Dendritic cell treated with granulocyte-macrophage colony-stimulating factor and Interleukin-4, amounts not matched to agents 40 ng/mL and 50 ng/mL, for 4 days (primary cell): ENCODE results near the gene LCE2C.
"Not testable (repeated sequence)": the region's sequence is repeated elsewhere in the genome, so short reads cannot be mapped to it uniquely, and the experiment has no call there.

ENCODE experiments used
- H3K27ac Mint-ChIP-seq: one replicate; pipeline ENCODE4 v1.8.0; 2022; ENCODE audit warnings: mild to moderate bottlenecking, mixed read lengths
- H3K27me3 Mint-ChIP-seq: one replicate; pipeline ENCODE4 v1.8.0; 2022; ENCODE audit warnings: mild to moderate bottlenecking, mixed read lengths
- H3K36me3 Mint-ChIP-seq: one replicate; pipeline ENCODE4 v1.8.0; 2022; ENCODE audit warnings: low read depth, mixed read lengths
- H3K4me1 Mint-ChIP-seq: one replicate; pipeline ENCODE4 v1.8.0; 2022; ENCODE audit warnings: low read depth, mixed read lengths
- H3K4me3 Mint-ChIP-seq: one replicate; pipeline ENCODE4 v1.8.0; 2022; ENCODE audit warnings: mild to moderate bottlenecking, moderate library complexity, mixed read lengths
- H3K9me3 Mint-ChIP-seq: one replicate; pipeline ENCODE4 v1.8.0; 2022; ENCODE audit warnings: mixed read lengths
- intact Hi-C: fragments of 100-400 bp; cut with micrococcal nuclease; formaldehyde crosslinking; loops from one replicate; pipeline ENCODE4 v1.15.0; 2022

Gene LCE2C, protein sequence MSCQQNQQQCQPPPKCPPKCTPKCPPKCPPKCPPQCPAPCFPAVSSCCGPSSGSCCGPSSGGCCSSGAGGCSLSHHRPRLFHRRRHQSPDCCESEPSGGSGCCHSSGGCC

DNA sequence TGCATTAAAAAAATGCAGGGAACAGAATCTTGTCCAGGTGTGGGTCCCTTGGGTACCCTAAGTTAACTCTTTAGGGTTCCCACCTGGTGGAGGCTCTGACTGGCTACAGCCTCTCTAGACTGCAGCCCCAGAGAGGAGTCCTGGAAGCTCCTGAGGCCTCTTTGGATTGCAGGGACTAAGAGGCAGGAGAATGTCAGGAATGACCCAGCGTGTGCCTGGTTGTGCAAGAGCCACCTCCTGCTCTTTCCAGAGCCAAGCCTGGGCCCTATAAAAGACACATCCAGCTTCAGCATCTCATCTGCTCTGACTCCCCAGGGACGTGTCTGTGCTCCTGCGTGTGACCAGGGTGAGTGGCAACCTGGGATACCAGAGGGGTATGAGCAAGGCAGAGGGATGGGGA, at the start of gene LCE2C:
Gene LCE2C (plus strand): TSS at position 297 of the 400 bp plus-strand sequence. CDS start 737 bp downstream, outside the sequence.
- H3K36me3 Mint-ChIP-seq, H3K27ac Mint-ChIP-seq, H3K9me3 Mint-ChIP-seq, H3K4me1 Mint-ChIP-seq, intact Hi-C loops, H3K4me3 Mint-ChIP-seq, H3K27me3 Mint-ChIP-seq: not testable (repeated sequence)

DNA sequence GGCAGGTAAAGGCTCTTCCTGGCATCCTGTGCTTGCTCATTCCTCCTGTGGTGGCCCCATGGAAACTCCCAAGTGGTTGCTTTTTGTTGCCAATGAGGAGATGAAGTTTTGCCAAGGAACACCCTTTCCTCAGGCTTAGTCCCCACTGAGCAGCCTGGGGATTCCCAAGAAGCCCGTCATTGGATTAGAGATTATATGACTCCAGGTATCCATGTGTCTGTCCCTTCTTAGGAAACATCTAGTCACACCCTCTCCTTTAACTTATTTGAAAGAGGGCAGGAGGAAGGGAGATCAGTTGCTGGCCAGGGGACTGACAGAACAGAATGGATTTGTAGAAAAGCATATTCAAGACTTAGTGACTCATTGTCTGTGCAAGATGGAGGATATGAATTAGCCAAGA, 48.3 kb upstream of the LCE2C start:
- intact Hi-C loops = no loop called here

DNA sequence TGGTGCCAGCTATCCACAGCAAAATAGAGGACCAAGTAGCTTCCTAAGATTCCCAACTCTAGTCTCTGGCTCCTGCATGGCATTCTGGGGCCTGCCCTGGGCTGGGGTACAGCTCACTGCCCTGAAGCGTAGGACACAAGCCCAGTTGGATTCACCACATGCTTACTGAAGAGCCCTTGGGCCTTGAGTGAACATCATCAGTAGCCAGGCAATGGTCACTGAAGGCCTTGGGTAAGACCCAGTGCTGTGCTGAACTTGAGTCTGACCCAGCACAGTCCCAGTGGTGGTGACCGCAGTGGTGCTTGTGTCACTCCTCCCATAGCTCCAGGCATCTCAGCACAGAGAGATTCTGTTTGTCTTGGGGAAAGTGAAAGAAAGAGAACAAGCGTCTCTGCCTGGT, 44.5 kb upstream of the LCE2C start:
- Mint-ChIP-seq H3K36me3 (no peaks in the 10 kb centered on the region), H3K27me3 (peaks cover 2% of the 10 kb centered on the region), H3K4me1 (no peaks in the 10 kb centered on the region), H3K4me3 (no peak overlapping the region), H3K9me3 (no peaks in the 10 kb centered on the region), H3K27ac (no peak overlapping the region)
- intact Hi-C loops = no loop called here

More for the DNA sequence above, 48.3 kb upstream of the LCE2C start:
- Mint-ChIP-seq H3K4me3 (no peak overlapping the region), H3K27me3 (peaks cover 17% of the 10 kb centered on the region), H3K4me1 (peaks cover 7% of the 10 kb centered on the region), H3K27ac (no peak overlapping the region), H3K9me3 (no peaks in the 10 kb centered on the region), H3K36me3 (no peaks in the 10 kb centered on the region)

DNA sequence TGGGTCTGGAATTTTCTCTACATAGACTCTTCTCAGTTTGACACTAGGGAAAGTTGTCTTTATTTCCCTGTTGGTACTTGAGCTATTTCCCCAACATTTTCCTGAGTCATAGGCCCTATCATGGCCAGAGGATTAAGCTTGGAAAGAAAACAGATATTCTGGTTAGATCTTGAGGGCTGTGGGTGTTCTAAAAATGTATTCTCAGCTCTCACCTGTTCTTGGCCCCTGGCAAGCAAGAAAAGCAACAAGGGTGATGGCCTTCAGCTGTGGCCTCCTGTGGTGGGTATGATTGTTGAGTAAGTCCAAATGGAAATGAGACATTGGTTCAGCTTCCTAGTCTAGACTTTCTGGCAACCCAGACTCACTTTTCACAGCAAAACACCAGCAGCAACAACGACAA, 34.7 kb upstream of the LCE2C start:
- no peaks in the 10 kb centered on the region for H3K9me3 Mint-ChIP-seq
- H3K4me3 Mint-ChIP-seq = no peak overlapping the region
- H3K27ac Mint-ChIP-seq = no peak overlapping the region
- H3K27me3 Mint-ChIP-seq = peaks cover 9% of the 10 kb centered on the region
- H3K36me3 Mint-ChIP-seq = no peaks in the 10 kb centered on the region
- H3K4me1 Mint-ChIP-seq = no peaks in the 10 kb centered on the region
- intact Hi-C loops = no loop called here

DNA sequence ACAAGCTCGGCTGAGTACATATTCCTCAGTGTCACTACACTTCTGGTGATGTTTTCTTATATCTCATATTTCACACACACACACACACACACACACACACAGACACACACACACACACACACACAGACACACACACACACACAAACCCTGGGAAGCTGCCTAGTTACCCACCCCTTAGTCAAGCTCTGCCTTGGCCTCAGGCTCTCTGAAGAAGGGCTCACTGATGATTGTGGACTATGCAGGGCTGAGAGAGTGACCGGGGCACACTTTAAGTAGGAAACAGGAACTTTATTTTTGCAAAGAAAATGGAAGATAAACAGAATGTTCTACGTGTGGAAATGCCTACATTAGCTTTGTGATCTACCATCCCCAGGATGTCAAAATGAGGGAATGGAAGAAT, 31.1 kb upstream of the LCE2C start:
- intact Hi-C loops = no loop called here
- no peaks in the 10 kb centered on the region for H3K9me3 Mint-ChIP-seq
- H3K36me3 Mint-ChIP-seq = no peaks in the 10 kb centered on the region
- H3K4me3 Mint-ChIP-seq = no peak overlapping the region
- H3K27ac Mint-ChIP-seq = no peak overlapping the region
- peaks cover 5% of the 10 kb centered on the region for H3K27me3 Mint-ChIP-seq
- no peaks in the 10 kb centered on the region for H3K4me1 Mint-ChIP-seq

DNA sequence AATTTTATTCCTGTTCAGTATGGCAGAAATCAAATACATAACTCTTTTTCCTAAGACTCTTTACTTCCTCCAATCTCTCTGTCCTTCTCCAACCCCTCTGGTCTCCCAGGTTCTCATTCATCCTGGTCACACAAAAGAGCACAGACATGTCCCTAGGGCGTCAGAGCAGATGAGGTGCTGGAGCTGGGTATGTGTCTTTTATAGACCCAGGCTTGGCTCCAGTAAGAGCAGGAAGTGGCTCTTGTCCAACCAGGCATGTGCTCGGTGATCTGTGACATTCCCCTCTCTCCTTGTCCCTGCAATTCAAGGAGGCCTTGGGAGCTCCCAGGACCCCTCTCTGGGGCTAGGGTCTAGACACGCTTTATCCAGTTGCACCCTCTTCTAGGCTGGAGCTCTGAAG, 29.9 kb upstream of the LCE2C start:
- Mint-ChIP-seq H3K4me3 (no peak overlapping the region), H3K4me1 (no peaks in the 10 kb centered on the region), H3K27ac (no peak overlapping the region), H3K9me3 (no peaks in the 10 kb centered on the region), H3K27me3 (peaks cover 6% of the 10 kb centered on the region), H3K36me3 (no peaks in the 10 kb centered on the region)
- intact Hi-C loops = no loop called here

DNA sequence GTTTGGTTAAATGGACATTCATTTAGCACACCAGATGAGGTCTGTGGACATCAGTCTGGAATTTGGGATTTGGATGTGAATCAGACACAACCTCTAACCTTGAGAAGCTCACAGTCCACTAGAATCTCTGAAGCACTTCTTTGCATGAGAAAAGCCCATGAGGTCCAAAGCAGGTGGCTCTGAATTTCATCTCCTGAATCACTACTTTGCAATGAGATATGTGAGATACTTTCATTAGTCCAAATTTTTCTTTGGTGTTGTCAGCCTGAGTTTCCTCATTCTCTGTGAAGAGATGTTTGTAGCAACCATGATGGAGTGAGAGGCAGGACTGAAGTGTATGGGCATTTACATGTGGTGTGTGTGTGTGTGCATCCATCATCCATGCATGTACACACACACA, 28.4 kb upstream of the LCE2C start:
- no peaks in the 10 kb centered on the region for H3K9me3 Mint-ChIP-seq
- H3K4me1 Mint-ChIP-seq = no peaks in the 10 kb centered on the region
- H3K27me3 Mint-ChIP-seq = peaks cover 8% of the 10 kb centered on the region
- no peak overlapping the region for H3K4me3 Mint-ChIP-seq
- intact Hi-C loops = no loop called here
- H3K36me3 Mint-ChIP-seq = no peaks in the 10 kb centered on the region
- H3K27ac Mint-ChIP-seq = no peak overlapping the region

DNA sequence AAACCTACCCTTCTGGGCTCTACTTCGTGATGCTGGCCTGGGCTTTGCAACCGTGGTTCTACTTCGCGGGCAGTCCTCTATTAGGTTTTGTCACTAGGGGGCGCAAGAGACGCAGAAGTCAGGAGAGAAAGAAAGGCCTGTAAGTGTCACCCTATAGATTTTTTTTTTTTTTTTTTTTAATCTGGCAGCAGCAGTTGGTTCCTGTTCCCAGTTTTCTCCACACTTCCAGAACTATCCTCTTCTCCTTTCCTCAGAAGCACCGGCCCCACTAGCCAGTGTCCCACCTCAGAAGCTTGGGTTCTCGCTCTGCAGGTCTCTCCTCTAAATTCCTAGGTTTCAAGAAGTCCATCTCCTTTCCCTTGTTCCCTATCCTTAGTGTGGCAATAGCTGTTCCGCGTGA, 21.0 kb upstream of the LCE2C start:
- H3K4me1 Mint-ChIP-seq = peaks cover 8% of the 10 kb centered on the region
- H3K9me3 Mint-ChIP-seq = no peaks in the 10 kb centered on the region
- H3K27me3 Mint-ChIP-seq = peaks cover 15% of the 10 kb centered on the region
- H3K4me3 Mint-ChIP-seq = no peak overlapping the region
- H3K27ac Mint-ChIP-seq = no peak overlapping the region
- intact Hi-C loops = loop anchor here (10.0 kb wide), 1 partner anchor 571 kb away; no protein-coding TSS in a partner anchor
- H3K36me3 Mint-ChIP-seq = no peaks in the 10 kb centered on the region

DNA sequence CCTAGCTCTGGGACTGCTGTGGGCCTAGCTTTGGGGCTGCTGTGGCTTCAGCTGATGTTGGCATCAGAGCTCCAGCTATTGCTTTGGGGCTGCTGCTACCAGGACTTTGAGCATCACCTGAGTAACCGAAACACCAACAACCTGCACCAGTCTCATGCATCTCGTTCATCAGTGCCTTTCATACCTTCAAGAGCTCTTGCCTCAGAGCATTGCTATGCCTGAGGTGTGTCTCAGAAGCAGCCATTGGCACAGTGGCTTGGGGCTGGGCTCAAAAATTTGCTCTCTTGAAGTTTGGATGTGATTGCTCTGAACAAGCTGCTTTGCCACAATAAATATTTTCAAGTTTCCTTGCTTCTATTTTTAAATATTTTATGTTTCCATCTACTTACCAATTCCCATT, 18.6 kb upstream of the LCE2C start:
- Mint-ChIP-seq H3K27ac (no peak overlapping the region), H3K27me3 (peaks cover 12% of the 10 kb centered on the region), H3K9me3 (no peaks in the 10 kb centered on the region), H3K4me1 (peaks cover 8% of the 10 kb centered on the region), H3K36me3 (no peaks in the 10 kb centered on the region), H3K4me3 (no peak overlapping the region)
- intact Hi-C loops = loop anchor here (10.0 kb wide), 1 partner anchor 568 kb away; no protein-coding TSS in a partner anchor

DNA sequence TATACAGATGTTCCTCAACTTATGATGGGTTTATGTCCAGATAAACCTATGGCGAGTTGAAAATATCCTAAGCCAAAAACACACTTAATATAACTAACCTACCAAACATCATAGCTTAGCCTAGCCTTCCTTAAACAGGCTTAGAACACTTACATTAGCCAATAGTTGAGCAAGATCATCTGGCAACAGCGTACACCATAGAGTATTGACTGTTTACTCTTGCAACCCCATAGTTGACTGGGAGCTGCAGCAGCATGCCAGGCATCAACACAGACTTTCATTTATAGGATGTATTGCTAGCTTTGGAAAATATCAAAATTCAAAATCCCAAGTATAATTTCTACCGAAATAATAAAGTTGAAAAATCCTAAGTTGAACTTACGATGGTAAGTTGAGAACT, 17.4 kb upstream of the LCE2C start:
- H3K27ac Mint-ChIP-seq = no peak overlapping the region
- no peak overlapping the region for H3K4me3 Mint-ChIP-seq
- intact Hi-C loops = loop anchor here (10.0 kb wide), 1 partner anchor 567 kb away; no protein-coding TSS in a partner anchor
- H3K4me1 Mint-ChIP-seq = peaks cover 8% of the 10 kb centered on the region
- peaks cover 9% of the 10 kb centered on the region for H3K27me3 Mint-ChIP-seq
- no peaks in the 10 kb centered on the region for H3K36me3 Mint-ChIP-seq
- no peaks in the 10 kb centered on the region for H3K9me3 Mint-ChIP-seq

DNA sequence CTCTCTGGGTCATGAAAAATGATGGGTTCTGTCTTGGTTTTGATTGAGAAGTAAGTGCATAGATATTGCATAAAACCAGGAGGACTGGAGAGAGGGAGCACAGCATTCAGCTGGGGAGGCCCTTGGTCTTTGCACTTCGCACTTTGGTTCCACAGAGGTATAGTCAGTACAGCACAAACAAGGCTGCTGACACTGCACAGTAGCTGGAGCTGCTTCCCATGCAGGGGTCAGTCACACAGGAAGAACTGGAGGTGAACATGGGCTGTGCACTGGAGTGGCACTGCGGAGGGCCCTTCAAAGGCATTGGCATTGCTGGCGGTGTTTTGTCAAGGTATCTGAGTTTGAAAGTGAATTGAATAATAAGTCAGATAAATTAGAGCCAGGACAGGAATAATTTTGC, 16.4 kb upstream of the LCE2C start:
- H3K36me3 Mint-ChIP-seq = no peaks in the 10 kb centered on the region
- no peaks in the 10 kb centered on the region for H3K9me3 Mint-ChIP-seq
- no peak overlapping the region for H3K4me3 Mint-ChIP-seq
- H3K27me3 Mint-ChIP-seq = peaks cover 8% of the 10 kb centered on the region
- H3K27ac Mint-ChIP-seq = no peak overlapping the region
- peaks cover 7% of the 10 kb centered on the region for H3K4me1 Mint-ChIP-seq
- intact Hi-C loops = loop anchor here (10.0 kb wide), 1 partner anchor 566 kb away; no protein-coding TSS in a partner anchor

DNA sequence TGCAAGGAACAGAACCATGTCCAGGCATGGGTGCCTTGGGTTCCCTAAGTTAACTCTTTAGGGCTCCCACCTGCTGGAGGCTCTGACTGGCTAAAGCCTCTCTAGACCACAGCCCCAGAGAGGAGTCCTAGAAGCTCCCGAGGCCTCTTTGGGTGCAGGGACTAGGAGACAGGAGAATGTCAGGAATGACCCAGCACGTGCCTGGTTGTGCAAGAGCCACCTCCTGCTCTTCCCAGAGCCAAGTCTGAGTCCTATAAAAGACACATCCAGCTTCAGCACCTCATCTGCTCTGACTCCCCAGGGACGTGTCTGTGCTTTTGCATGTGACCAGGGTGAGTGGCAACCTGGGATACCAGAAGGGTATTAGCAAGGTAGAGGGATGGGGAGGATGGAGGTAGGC, 12.0 kb upstream of the LCE2C start, which contains the start of gene LCE2D:
Gene LCE2D (plus strand): TSS at position 283 of the 400 bp plus-strand sequence. CDS start 726 bp downstream, outside the sequence.
- H3K36me3 Mint-ChIP-seq = no peaks in the 10 kb centered on the region
- no peak within 1 kb of the TSS for H3K4me3 Mint-ChIP-seq
- intact Hi-C loops = no loop called here
- no peak within 1 kb of the TSS for H3K27ac Mint-ChIP-seq
- no peaks in the 10 kb centered on the region for H3K4me1 Mint-ChIP-seq
- no peaks in the 10 kb centered on the region for H3K9me3 Mint-ChIP-seq
- H3K27me3 Mint-ChIP-seq = peaks cover 6% of the 10 kb centered on the region

DNA sequence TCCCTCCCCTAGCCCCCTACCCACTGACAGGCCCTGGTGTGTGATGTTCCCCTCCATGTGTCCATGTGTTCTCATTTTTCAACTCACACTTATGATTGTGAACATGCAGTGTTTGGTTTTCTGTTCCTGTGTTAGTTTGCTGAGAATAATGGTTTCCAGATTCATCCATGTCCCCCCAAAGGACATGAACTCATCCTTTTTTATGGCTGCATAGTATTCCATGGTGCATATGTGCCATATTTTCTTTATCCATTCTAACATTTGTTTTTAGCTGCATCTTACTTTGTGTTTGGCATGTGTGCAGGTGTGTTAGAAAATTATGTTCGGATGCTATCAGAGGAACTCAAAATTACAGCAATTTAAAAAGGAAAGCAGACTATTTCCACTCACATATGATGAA, 8.9 kb upstream of the LCE2C start:
- H3K4me1 Mint-ChIP-seq, H3K27ac Mint-ChIP-seq, H3K36me3 Mint-ChIP-seq, H3K27me3 Mint-ChIP-seq, H3K9me3 Mint-ChIP-seq, intact Hi-C loops, H3K4me3 Mint-ChIP-seq: not testable (repeated sequence)

DNA sequence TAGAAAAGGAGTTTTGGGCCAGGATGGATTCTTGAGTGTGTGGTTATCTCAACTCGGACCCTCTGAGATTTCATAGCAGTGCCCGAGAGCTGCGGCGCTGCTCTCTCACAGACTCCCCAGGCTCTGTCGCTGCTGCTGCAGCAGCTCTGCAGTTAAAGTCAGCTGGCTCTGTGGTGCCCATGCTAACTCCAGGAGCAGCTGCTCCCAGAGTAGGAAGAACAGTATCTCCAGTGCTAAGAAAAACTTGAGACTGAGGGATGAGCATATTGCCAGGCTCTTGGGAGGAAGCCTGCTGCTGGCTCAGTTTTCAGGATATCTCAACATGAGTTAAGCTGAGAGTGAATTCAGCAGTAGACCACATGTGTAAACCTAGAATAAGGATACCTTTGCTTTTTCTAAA, 7.4 kb upstream of the LCE2C start:
- Mint-ChIP-seq H3K4me3 (no peak overlapping the region), H3K27ac (no peak overlapping the region), H3K36me3 (no peaks in the 10 kb centered on the region), H3K27me3 (peaks cover 4% of the 10 kb centered on the region), H3K4me1 (no peaks in the 10 kb centered on the region), H3K9me3 (no peaks in the 10 kb centered on the region)
- intact Hi-C loops = no loop called here

DNA sequence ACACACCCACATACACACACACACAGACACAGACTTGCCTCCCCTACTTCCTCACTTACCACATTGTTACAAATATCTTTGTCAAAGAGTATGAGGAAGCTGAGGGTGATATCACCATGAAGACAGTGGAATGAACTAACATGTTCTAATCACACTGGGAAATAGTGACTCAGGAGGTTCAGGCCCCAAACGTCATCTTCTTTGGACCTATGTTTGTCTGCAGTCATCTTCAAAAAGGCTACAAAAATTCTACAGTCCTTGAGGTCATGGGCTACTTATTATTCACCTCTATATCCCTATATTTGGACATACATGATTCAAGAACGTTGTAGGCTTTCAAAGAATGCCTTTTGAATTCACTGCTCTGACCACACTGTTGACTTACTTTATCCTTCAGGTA, 2.1 kb upstream of the LCE2C start:
- no peaks in the 10 kb centered on the region for H3K36me3 Mint-ChIP-seq
- no peak overlapping the region for H3K4me3 Mint-ChIP-seq
- no peaks in the 10 kb centered on the region for H3K9me3 Mint-ChIP-seq
- intact Hi-C loops = no loop called here
- H3K27me3 Mint-ChIP-seq = peaks cover 5% of the 10 kb centered on the region
- H3K4me1 Mint-ChIP-seq = no peaks in the 10 kb centered on the region
- H3K27ac Mint-ChIP-seq = no peak overlapping the region
